GM21825 (cell line): ENCODE data around the gene SWT1.

Source experiments
- ATAC-seq: cut with Tn5 transposase; IDR thresholded peaks from one replicate; pipeline ENCODE4 v1.9.1; 2021; ENCODE audit warnings: mild to moderate bottlenecking, moderate library complexity; ENCODE audit not compliant: unreplicated experiment

The SWT1 gene, protein sequence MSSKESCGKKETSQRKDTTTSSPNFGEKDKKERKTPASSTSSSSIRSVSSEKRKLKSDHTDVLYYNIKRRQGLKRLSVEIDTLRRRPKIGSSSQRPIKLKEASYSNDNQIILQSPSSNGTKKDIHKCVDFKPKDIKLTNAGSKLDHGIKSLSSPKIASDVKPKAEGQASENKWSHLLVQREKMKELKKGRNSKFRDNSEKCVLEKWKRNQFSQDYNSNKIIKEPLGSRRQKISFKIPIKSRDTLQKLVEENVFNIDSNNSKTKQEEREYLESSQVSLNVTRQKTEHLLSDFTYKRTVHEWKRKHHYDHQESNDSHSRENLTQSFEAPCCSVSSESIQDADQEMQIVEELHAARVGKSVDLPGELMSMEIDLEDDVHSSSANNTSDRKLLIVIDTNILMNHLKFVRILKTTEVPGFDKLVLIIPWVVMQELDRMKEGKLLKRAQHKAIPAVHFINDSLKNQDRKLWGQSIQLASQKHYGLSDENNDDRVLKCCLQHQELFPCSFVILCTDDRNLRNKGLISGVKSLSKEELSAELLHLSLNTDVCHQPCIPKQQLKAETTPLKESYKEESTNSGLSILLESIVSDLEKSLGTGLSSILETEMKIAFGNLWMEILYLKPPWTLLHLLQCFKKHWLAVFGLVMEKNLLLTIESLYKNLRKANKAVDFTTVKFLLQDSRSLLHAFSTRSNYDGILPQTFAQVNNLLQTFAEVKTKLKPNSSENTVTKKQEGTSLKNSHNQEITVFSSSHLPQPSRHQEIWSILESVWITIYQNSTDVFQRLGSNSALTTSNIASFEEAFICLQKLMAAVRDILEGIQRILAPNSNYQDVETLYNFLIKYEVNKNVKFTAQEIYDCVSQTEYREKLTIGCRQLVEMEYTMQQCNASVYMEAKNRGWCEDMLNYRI

DNA sequence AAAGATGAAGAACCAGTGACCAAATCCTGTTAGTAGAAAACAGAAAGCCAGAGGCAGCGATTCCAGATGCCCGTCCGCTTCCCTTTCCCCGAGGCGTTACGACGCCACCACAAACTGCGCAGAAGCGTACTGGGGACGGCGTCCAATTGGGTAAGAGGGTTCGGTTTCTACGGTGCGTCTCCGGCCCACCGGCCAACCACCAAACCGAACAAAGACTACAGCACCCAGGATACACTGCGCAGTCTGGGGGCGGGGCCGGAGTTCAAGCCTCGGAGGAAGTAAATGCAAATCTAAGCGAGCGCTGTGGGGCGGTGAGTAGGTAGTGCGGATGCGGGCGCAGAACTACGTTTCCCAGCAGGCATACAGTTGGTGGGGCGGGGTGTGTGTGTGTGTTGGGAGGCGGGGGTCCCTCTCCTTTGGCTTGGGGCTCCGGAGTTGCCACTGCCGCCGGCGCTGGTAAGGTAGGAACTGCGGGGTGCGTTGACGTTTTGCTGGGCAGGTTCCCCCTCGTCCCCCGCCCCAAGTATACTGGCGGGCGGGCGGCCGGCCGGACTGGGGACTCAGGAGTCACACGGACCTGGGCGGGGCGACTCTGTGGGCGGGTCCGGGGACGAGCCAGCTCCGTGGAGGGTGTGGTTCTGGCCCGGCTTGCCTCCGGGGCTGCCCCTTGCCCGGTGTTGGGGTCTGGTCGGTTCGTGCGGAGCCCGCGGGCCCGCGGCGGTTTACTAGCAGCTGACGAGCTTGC, at the start of gene SWT1, which contains the start of gene TRMT1L:
SWT1 (plus strand) TSS at position 314 of the 745 bp plus-strand sequence. CDS start 3,675 bp downstream, outside the sequence.
TRMT1L (minus strand) TSS at position 100 of the 745 bp plus-strand sequence. CDS start 241 bp downstream, outside the sequence.
- ATAC-seq, result peak; percentile 92

DNA sequence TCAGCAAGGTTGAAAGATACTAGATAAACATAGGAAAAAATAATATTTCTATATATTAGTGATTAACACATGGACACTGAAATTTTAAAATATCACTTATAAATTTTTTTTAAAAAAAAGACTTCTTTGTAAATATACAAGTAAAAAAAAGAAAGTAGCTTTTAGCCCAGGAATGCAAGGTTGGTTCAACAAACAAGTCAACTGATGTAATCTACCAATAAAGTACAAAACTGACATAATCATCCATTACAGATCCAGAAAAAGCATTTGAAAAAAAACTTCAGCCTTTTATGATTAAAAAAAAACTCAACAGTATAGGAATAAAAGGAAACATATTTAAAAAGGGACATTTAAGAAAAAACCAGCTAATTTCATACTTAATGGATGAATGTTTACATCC, 48.6 kb upstream of the SWT1 start:
- ATAC-seq, result no peak

DNA sequence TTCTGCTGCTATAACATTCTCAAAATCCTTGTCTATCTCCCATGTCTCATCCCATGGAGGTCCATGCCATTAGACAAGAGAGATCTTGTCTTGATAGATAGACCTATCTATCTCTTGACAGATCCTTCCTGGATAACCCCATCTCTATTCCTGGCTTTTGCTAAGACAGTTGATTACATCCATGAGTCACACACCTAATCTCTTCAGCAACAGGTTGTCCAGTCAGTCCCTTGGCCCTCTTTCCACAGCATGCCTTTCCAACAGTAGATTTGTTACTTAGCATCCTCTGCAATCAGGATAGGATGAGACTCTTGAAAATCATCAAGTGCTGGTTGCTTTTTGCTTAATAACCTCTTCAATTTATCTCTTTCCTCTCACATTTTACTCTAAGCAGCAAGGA, 46.8 kb upstream of the SWT1 start:
- ATAC-seq, result no peak

DNA sequence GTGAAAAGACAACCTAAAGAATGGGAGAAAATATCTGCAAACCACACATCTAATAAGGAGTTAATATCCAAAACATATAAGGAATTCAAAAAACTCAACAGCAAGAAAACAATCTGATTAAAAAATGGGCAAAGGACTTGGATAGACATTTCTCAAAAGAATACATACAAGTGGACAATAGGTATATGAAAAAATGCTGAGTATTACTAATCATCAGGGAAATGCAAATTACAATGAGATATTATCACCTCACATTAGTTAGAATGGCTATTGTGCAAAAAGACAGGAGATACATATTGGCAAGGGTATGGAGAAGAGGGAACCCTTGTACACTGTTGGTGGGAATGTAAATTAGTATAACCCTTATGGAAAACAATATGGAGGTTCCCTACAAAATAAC, 45.1 kb upstream of the SWT1 start:
- no peak for ATAC-seq

DNA sequence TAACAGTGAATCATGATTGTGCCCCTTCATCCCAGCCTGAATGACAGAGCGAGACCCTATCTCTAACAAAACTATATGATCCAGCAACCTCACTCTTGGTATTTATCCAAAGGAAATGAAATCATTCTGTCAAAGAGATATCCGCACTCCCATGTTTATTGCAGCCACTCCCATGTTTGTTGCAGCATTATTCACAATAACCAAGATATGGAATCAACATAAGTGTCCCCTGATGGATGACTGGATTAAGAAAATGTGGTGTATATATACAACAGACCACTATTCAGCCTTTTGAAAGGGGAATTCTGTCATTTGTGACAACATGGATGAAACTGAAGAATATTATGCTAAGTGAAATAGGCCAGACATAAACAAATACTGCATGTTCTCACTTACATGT, 44.6 kb upstream of the SWT1 start:
- no peak for ATAC-seq

DNA sequence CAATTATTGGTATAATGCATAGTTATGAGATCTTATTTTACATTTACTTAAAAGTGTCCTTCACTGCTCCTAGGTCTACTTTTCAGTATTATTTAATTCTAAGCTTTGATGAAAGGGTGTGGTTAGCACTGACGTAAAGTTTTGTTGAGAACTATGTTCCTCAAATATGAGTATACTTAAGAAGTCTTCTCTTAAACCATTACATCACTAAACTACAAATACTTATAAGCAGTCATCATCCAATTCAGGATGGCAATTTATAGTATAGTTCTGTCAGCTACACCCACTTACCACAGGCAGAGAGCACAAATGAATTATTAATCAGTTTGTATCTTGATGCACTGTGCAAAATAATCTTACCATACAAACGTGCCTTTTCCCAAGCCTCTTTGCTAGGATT, 27.3 kb upstream of the SWT1 start:
- no peak for ATAC-seq

DNA sequence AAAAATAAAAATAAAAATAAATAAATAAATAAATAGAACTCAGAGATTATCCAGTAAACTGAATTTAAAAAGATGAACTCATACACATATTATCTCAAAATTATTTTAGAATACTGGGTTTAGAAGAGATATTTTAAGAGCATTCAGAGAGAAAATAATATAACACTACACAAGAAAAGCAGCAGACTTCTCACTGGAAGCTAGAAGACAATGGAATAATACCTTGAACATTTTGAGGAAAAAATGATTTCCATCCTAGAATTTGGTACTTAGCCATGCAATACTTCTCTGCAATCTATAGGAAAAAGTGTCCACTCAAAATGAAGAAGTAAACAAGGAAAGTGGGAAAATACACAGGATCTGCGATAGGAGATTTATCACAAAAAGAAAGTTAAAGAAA, 24.4 kb upstream of the SWT1 start:
- ATAC-seq, result no peak

DNA sequence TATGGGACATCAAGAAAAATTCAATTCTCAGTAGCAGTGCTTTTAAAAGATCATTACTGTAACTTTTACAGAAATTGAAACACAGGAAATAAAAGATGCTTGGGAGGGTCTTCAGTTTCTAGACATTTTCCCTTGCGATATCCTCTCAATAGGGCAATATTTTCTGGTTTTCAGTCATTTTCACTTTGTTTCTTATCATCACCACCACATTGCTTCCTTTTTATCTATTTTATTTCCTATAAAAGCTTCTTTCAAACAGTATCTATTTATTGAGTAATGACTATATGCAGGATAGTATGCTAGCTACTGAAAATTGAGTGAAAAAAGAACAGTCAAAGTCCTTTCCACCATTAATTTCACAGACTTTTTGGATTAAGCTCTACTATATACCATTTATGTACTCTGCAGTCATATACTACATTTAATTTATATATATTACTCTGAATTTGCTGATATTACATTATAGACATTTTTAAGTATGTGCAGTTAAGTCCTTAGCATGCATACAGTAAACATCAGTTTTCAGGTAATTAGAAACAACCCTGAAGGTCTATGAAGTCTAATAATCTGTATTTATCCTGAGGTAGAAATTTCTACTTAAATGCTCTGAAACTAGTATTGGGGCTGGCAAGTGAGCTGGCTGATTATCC, 18.9 kb upstream of the SWT1 start:
- no peak for ATAC-seq

DNA sequence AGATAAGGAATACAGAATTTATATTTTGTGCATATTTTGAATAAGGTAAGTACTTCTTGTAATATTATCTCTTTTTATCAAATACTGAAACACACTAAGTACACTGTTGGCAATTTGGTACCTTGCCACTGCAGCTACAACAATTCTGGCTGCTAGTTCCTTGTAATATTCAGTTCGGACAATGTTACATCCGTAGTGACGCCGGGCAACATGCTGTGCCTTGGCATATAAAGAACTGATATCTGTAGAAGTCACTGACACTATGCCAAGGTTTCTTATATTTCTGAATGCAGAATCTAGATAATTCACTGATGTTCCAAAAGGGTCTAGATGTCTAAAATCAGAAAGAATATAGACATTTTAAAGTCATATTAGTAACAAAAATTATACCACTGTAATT, 17.7 kb upstream of the SWT1 start:
- no peak for ATAC-seq

DNA sequence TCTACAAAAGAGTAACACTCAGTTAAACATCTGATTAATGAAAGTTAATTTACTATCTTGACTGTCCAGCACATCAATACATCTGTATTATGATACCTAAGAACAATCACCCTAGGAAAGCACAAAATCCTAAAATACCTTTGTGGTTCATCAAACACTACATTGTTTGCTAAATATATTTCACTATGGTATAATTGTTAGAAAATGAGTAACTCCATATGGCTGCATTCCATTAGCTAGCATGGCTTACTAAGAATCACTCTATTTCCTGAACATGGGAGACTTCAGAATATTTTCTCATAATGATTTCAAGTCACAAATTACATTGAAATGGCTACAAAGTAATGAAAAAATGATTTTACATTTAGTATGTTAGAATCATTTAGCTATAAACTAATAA, 12.7 kb upstream of the SWT1 start:
- no peak for ATAC-seq

DNA sequence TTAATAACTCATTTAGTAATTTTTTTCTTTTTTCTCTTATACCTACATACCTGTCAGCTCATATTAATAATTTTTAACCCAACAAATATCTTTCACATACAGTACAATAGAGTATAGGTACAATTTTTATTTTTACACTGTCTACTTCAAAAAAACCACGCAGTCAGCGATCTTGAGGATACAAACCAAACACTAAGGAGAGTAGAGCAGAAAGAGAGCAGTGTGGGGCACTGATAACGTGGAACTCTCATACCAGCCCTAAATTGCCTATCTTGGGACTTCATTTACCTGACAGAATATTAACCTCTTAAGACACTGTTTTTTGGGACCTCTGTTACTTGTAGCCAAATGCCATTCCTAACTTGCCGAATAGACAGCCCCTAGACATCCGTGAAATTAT, 5.8 kb upstream of the SWT1 start:
- no peak for ATAC-seq

DNA sequence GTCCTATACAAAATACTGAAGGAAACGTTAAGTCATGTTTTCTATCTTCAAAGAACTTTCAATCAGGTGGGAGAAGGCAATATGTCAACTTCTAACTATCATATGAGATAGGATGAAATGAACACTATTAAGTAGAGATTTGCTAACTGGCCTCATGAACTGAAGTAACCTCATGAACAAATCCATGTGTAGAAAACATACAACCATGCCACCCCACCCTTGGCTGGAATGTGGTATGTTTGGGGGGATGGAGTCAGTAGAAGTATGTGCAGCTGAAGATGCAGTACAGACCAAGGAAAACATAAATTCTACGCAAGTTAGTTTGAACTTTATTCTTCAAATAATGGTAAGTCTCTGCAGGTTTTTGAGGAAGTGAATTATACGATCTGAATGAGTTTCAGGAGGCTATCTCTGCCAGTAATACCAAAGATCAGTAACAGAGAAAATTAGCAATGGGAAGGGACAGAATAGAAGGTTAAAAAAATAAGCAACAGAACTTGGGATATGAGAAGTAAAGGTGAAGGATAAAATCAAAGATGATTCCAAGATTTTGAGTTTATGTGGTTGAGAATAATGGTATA, 4.7 kb upstream of the SWT1 start:
- ATAC-seq, result no peak

DNA sequence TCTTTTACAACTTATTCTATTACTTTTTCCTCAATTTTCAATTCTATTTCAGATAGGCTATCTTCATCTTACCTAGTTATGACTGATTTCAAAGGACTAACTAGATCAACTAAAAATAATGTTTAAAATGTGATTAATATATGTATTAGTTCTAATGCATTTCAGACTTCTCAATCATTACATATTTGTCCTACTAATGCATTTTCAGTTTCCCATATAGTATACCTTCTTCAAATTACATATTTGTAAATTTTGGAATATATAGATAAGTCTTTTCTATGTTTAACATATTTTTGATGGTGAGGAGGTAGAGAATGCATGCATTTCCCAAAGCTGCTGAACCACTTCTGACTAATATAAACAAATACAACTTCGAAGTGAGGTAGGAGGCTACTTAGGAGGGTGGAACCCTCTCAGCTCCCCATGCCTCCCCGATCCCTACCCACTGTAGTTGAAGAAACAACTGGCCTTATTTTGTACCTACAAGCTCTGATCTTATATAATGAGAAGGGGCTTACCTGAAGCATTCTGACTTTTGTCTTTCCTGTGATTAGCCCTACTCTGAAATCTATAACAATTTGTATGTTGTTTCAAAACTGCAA, 2.0 kb upstream of the SWT1 start:
- ATAC-seq, result no peak

DNA sequence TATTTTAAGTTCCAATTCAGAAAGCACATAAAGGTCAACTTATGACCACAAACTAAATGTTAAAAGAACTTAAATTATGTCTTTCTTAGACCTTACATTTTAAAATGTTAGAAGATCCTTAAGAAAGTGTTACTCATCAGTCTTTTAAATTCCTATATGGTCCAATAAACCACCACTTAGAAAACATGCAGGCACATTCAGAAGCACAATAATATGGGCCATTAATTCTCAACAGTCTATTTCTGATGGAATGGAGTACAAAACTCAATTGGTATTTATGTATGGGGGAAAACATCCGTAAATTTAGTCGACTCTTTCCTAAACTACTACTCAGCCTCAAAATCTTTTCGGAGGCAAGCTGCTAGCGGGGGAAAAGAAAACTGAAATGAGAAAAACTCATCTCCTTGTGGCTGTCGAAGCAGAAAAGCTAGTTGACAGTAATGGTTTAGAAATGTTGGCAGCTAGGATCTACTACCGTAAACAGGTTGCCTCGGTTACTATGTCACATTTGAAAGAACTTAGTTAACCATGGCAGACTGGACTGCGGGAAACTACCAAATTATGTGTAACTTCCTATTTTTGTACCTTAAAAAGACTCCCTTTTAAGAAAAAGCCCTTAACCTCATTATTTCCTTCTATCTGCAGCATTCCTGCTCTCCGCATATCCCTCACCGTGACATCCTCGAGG, 1.2 kb upstream of the SWT1 start:
- no peak for ATAC-seq

DNA sequence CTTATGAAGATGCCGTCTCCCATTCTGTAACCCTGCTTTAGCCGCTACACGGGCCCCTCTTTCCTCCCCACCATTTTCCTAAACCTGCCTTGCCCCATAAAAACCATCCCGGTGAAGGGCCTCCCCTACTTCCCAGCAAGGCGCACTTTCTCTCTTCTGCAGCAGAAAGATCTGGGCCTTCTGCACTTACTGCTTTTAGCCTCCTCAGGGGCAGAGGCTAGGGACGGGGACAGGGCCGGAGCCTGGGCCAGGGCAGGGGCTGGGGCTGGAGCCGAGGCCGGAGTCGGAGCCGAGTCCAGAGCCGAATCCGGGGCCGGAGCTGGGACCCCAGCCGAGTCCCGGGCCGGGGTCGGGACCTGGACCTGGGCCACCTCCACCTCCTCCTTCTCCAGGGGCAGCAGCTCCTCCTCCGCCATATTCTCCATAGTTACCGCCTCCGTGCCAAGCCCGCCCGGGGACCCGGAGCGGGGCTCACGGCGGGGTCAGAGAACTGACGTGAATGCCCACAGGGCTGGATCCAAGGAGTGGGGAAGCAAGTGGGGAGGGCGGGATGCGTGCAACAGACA, 596 bp upstream of the SWT1 start:
- peak; percentile 29 for ATAC-seq

DNA sequence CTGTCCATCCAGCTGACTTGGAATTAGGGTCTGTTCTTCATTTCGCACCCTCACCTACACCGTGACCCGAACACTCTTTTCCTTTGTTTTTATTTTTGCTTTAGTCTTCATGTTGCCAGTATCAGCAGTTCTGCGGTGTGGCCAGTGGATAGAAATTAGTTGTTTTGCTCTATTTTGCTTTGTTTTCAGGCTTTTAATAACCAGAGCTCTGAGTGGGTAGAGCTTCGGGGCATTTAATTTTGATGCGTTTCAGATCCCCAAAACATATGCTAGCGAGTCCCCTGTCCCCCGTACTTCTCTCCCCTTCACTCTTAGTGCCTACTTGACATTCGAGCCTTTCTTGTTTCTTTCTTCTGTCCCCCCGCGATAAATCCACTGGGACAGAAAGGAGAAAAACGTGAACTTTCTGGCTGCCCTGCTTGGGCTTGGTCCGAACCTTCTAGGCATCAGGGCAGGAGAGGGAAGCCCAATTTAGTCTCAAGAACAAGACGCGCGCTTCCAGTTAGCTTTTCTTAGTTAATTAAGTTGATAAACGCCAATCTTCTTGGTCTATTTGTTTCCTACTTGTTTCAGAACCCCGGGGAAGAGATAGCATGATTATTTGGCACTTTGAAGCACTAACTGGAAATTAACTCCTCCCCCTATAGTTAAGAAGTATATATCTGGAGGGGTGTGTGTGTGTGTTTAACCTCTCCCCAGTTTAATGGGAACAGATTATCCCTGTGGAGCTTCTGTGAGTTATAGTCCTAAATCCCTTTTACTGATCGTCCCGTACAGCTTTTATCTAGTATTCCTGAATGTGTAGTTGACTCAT, 839 bp downstream of the SWT1 start:
- no peak for ATAC-seq

DNA sequence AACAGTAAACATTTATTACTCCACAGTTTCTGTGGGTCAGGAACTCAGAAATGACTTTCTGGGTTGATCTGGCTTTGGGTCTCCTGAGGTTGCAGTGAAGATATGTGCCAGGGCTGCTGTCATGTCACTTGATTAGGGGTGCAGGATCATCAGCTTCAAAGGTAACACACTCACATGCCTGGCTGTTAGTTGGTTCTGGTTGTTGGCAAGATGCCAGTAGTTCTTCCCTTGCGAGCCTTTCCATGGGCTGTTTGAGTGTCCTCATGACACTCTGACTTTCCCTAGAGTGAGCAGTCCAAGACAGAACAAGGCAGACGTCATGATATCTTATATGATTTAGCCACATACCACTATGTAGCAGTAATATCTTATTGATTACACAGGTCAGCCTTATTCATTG, 1.8 kb downstream of the SWT1 start:
- no peak for ATAC-seq

DNA sequence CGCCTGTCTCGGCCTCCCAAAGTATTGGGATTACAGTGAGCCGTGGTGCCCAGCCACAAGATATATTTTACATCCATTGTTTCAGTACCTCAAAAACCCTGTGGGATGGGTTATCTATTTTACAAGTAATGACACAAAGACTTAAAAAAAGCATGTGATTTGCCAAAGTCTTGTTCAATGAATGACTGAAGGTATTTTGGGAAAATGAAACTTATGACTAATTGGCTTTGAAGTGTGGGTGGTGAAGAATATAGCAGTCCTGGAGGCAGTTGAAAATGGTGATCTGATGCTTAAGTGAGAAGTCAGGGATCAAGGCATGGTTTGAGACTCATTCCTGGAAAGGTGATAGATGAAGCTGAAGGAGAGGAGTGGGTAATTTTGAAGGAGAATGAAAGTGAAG, 3.0 kb downstream of the SWT1 start:
- ATAC-seq, result no peak
